HG03439 (cell line): ENCODE data around the gene ROBO3.

Experiments
- ATAC-seq: cut with Tn5 transposase; IDR thresholded peaks from one replicate; pipeline ENCODE4 v1.9.1; 2021; ENCODE audit warnings: mild to moderate bottlenecking, moderate library complexity; ENCODE audit not compliant: unreplicated experiment

The ROBO3 gene

GRCh38 chr11:124844664-124845079, 20.6 kb upstream of the ROBO3 start:
- no peak for ATAC-seq

- ATAC-seq = no peak
These were observed 19.1 kb upstream of the ROBO3 start for GRCh38 chr11:124846070-124846673.

GRCh38 chr11:124859171-124859570, 6.1 kb upstream of the ROBO3 start:
- ATAC-seq = no peak

GRCh38 chr11:124861670-124862069, 3.6 kb upstream of the ROBO3 start:
- ATAC-seq = no peak

GRCh38 chr11:124863137-124863825, 2.0 kb upstream of the ROBO3 start:
- ATAC-seq = no peak

- ATAC-seq = no peak
These were observed 1.4 kb upstream of the ROBO3 start for GRCh38 chr11:124863826-124864165.

GRCh38 chr11:124864176-124864891, 898 bp upstream of the ROBO3 start:
- ATAC-seq = no peak

DNA sequence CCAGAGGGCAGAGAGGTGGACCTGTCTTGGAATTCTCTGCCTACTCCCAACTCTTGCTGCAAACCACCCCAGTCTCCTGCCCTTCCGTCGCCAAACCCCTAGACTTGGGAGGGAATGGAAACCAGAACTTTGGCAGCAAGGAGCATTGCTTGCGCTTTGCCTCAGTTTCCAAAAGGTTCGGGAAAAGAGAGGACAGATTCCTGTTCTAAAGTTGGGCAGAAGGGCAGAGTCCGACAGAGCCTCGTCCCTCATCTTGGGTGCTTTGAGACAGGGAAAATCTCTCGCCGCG, 396 bp upstream of the ROBO3 start:
- ATAC-seq = no peak

DNA sequence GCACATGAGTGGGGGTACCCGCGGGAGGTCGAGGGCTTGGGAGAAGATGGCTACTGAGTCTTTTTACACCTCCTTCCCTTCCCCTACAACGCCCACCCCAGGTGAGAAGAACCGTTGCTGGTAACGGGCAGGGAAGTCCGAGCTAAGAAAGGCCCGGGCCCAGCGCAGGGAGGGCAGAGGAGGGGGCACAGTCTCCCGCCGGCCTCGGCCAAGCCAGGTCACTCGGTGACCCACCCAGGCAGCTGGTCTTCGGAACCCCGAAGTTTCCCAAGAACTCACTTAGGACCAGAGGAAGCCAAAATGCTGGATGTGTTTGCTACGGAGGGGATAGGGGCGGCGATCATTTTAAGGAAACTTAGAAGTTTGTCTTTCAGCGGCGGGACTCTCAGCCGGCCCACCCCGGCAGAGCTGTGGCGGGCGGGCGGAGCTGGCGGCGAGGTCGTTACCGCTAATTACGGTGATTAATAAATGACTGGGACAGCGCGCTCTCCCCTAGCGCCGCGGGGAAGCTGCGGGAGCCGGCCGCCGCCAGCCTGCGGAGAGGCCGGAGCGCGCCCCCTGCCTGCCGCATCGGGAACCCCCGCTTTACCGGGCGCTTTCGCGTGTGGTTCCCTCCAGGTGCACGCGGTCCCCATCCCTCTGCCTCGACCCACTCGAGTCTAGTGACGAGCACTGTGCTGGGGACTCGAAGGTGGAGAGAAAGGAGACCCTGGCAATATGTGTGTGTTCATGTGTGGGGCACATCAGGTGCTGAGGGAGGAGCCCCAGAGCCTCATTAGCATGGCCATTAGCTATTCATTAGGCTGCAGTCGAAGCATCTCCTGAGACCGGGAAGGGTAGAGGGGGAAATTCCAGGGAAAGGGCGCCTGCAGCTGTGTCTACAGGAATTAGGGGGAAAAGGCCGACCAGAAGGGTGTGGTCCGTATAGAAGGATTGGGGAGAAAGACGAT, 945 bp downstream of the ROBO3 start:
- ATAC-seq = no peak

GRCh38 chr11:124867700-124868099, 2.5 kb downstream of the ROBO3 start:
- ATAC-seq = no peak

DNA sequence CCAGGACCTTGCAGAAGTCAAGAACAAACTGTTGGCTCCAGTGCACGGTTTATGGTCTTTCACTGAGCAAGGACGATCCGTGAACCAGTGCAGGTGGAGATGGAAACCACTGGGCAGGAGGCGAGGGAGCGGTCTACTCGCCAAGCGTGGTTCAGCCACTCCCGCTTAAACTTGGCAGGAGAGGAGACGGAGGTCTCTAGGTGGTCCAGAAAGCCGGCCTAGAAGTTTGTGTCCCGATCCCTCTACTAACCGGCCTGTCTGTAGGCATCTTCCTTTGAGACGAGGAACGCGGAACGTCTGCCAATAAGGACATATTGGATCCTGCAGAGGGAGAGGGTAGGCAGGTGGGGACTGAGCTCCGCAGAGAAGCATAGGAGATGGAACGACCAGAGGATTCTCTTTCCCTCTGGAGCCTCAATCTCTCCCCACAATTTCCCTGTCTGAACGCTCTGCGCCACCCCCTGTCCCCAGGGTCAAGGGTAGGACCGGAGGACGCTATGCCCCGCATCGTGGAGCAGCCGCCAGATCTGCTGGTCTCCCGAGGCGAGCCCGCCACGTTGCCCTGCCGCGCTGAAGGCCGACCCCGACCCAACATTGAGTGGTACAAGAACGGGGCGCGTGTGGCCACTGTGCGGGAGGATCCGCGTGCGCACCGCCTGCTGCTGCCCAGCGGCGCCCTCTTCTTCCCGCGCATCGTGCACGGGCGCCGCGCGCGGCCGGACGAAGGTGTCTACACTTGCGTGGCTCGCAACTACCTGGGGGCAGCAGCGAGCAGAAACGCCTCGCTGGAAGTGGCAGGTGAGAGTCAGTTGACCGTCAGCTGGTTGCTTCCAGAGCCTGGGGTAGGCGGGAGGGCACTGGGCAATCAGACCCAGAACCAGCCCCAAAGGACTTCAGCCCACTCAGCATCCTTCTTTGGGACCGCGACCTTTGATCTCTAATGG, 3.4 kb downstream of the ROBO3 start:
- ATAC-seq = no peak

DNA sequence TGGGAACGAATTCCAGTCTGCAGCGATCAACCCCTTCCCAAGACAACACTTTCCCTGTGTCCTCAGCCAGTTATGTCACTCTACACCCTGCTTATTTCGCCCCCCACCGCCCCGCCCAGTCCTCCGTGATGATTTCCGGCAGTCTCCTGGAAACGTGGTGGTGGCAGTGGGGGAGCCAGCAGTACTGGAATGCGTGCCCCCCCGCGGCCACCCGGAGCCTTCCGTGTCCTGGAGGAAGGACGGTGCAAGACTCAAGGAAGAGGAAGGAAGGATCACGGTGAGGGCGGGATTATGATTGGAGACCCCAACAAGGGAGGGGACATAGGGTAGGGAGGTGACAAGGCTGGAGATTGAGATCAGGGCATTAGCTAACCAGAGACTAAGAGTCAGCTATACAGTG, 4.1 kb downstream of the ROBO3 start:
- no peak for ATAC-seq

- no peak for ATAC-seq
These were observed 4.7 kb downstream of the ROBO3 start for GRCh38 chr11:124869856-124870387.

DNA sequence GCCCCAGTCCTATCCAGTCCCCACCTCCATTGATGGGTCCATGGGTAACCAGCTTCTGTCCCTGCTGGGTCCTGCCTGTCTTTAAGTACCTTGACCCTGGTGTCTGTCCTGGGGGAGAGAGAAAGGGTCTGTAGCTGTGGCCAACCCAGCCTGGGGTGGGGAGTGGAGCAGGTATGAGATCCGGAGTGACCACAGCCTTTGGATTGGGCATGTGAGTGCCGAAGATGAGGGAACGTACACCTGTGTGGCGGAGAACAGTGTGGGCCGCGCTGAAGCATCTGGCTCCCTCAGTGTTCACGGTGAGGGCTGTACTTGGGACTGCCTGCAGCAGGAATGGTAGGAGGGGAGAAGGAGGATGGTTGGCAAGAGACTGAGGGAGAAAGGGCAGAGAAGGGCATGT, 5.2 kb downstream of the ROBO3 start:
- ATAC-seq = no peak

DNA sequence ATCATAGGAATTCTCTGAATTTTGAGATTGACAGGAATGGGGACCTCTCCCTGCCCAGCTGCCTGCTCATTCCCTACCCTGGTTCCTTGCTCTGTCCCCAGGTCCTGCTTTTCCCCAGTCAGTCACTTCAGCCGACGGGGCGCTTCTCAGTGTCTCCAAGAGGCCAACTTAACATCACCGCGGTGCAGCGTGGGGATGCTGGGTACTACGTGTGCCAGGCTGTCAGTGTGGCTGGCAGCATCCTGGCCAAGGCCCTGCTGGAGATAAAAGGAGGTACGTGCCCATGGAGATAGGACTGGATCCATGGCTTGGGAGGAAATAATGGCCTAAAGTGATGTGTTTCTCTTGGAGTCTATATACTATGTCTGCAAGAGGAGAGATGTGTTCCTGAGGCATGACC, 7.0 kb downstream of the ROBO3 start:
- no peak for ATAC-seq

GRCh38 chr11:124872741-124873140, 7.5 kb downstream of the ROBO3 start:
- no peak for ATAC-seq

DNA sequence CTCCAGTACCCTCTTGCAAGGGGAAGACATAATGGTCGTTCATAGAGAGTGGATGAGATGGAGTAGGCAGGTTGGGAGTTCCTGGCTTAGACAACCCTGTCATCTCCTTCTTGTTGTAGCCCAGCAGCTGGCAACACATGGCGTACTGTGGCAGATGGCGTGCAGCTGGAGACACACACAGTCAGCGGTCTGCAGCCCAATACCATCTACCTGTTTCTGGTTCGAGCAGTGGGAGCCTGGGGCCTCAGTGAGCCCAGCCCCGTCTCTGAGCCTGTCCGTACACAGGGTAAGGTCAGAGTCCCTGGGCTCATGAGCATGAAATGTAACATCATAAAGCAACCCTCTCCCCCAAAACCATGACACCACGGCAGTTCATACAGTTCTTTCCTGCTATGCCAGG, 8.7 kb downstream of the ROBO3 start:
- ATAC-seq = no peak

DNA sequence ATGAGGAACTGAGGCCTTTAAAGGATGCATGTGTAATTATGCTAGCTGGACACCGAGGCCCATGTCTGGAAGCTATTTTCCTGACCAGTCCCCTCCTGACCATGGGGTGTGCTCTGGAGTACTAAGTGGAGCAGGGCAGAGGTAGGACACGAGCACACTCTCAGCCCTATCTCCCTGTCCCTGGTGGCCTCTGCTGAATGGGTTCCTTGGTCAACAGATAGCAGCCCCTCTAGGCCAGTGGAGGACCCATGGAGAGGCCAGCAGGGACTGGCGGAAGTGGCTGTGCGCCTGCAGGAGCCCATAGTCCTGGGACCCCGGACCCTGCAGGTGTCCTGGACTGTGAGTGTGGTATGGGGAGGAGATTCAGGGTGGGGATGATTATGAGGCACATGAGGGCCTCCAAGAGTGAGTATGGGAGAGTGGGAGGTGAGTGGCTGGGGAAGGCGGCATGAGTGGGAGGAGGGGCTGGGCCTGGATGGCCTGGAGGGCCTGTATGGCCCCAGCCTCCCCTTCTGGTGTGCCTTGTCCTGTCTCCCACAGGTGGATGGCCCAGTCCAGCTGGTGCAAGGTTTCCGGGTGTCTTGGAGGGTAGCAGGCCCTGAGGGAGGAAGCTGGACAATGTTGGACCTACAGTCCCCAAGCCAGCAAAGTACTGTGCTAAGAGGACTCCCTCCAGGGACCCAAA, 9.5 kb downstream of the ROBO3 start:
- ATAC-seq = no peak

GRCh38 chr11:124875401-124875800, 10.2 kb downstream of the ROBO3 start:
- ATAC-seq = no peak
